HG03378 (cell line): ENCODE measurements around the gene PPARG.

ENCODE experiments used
- ATAC-seq: cut with Tn5 transposase; IDR thresholded peaks from one replicate; pipeline ENCODE4 v1.9.1; 2021; ENCODE audit warnings: mild to moderate bottlenecking, moderate library complexity; ENCODE audit not compliant: unreplicated experiment

The PPARG gene

GRCh38 chr3:12339701-12340480, 51.0 kb downstream of the PPARG start:
- no peak for ATAC-seq

- ATAC-seq = no peak
These were observed 51.6 kb downstream of the PPARG start for GRCh38 chr3:12340506-12340905.

- ATAC-seq = no peak
These were observed 53.3 kb downstream of the PPARG start for GRCh38 chr3:12342151-12342550.

- no peak for ATAC-seq
These were observed 54.2 kb downstream of the PPARG start for GRCh38 chr3:12343047-12343501.

- no peak for ATAC-seq
These were observed 56.3 kb downstream of the PPARG start for GRCh38 chr3:12345141-12345561.

- ATAC-seq = no peak
These were observed 57.0 kb downstream of the PPARG start for GRCh38 chr3:12345584-12346494.

DNA sequence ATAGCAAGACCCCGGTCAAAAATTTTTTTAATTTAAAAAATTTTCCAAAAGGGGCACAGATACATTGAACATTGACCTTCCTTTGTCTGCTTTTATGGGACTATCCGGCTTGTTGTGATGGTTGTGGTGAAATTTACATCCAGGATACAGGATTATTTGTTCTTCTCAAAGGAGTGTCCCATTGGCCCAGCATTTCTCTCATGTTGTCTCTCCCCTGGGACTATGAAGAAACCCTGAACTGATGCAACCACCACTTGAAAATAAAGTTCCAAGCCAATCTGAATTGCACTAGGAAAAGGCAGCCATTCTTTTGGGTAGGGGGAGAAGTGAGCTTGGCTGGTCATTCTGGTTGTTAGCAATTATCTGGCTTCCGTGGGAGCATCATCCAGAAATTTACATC, 58.4 kb downstream of the PPARG start:
- no peak for ATAC-seq

- ATAC-seq = no peak
These were observed 61.3 kb downstream of the PPARG start for GRCh38 chr3:12349895-12350811.

DNA sequence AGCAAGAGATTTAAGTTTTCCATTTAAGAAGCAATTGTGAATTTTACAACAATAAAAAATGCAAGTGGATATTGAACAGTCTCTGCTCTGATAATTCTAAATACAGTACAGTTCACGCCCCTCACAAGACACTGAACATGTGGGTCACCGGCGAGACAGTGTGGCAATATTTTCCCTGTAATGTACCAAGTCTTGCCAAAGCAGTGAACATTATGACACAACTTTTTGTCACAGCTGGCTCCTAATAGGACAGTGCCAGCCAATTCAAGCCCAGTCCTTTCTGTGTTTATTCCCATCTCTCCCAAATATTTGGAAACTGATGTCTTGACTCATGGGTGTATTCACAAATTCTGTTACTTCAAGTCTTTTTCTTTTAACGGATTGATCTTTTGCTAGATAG, 62.3 kb downstream of the PPARG start:
- no peak for ATAC-seq

DNA sequence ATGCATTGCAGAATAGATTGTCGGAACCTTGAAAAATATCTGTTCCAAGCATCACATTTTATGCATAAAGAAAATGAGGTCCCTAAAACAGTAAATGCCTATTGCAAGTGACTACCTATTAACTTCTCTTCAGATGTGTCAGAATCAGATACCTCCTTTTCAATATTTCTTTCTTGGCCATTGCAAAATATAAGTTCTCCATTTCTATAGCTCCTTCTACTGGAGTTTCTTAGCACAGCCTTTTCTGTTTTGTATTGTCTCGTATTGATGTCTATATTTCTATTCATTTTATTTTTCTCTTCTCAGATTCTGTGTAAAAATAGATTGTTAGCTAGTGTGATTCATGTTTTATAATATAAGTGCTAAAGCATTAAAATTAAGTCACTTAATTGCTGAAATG, 63.4 kb downstream of the PPARG start:
- ATAC-seq = no peak

- ATAC-seq = no peak
These were observed 63.9 kb downstream of the PPARG start for GRCh38 chr3:12352755-12353154.

DNA sequence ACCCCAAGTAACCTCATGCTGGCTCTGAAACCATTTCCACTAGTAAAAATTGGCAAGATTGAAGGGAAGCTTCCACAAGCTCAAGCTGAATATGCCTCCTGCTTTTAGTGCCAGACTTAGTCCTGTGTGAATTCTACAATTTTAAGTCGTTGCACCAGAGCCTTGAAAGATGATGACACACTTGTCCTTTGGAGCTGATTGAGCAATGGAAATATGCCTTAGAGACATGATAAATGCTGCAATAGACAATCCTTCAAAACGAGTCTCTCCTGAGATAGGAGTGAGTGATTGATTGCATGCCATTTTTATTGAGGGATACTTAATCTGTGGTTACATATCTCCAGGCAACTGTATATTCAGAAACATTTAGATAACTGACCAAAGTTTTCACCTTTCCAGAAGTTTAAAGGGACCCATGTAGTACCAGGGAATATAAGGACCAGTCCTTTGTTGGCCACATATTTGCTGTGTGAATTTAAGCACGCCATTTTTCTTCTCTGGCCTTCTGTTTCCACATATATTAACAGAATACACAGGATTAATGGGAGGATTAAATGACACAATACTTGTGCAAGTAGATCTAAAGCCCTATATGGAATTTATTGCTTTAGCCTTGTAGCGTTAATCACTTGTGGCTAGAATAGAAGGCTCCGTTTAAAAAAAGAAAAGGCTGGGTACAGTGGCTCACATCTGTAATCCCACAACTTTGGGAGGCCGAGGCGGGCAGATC, 65.1 kb downstream of the PPARG start:
- no peak for ATAC-seq

DNA sequence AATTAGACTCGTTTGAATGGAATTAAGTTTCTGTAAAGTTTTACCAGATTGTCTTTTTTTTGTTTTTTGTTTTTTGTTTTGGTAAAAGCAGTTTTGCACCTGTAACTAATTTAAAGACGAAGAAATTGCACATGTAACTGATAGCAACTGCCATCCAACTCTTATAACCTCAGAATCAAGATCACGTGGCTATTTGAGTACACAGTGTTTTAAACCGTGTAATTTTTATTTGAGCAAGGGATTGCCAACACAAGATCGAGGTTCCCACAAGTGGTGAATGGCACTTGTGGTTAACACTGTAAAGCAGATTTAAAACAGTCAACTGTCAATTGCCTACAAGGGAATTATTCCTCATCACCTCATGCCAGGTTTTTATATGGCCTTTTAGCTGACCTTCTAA, 67.3 kb downstream of the PPARG start:
- ATAC-seq = no peak

GRCh38 chr3:12356996-12357395, 68.1 kb downstream of the PPARG start:
- ATAC-seq = no peak

- no peak for ATAC-seq
These were observed 68.6 kb downstream of the PPARG start for GRCh38 chr3:12357456-12357855.

GRCh38 chr3:12363397-12364195, 74.7 kb downstream of the PPARG start:
- no peak for ATAC-seq

- ATAC-seq = no peak
These were observed 78.5 kb downstream of the PPARG start for GRCh38 chr3:12367346-12367745.

GRCh38 chr3:12369029-12369428, 80.2 kb downstream of the PPARG start:
- no peak for ATAC-seq

- ATAC-seq = no peak
These were observed 80.7 kb downstream of the PPARG start for GRCh38 chr3:12369598-12369997.
